ENCODE data around the gene ARID4A. TPM values are rescaled to one million over a fixed set of nuclear protein-coding genes. Genes with fewer than 3 reads are reported as not detected.

Gene ARID4A, protein sequence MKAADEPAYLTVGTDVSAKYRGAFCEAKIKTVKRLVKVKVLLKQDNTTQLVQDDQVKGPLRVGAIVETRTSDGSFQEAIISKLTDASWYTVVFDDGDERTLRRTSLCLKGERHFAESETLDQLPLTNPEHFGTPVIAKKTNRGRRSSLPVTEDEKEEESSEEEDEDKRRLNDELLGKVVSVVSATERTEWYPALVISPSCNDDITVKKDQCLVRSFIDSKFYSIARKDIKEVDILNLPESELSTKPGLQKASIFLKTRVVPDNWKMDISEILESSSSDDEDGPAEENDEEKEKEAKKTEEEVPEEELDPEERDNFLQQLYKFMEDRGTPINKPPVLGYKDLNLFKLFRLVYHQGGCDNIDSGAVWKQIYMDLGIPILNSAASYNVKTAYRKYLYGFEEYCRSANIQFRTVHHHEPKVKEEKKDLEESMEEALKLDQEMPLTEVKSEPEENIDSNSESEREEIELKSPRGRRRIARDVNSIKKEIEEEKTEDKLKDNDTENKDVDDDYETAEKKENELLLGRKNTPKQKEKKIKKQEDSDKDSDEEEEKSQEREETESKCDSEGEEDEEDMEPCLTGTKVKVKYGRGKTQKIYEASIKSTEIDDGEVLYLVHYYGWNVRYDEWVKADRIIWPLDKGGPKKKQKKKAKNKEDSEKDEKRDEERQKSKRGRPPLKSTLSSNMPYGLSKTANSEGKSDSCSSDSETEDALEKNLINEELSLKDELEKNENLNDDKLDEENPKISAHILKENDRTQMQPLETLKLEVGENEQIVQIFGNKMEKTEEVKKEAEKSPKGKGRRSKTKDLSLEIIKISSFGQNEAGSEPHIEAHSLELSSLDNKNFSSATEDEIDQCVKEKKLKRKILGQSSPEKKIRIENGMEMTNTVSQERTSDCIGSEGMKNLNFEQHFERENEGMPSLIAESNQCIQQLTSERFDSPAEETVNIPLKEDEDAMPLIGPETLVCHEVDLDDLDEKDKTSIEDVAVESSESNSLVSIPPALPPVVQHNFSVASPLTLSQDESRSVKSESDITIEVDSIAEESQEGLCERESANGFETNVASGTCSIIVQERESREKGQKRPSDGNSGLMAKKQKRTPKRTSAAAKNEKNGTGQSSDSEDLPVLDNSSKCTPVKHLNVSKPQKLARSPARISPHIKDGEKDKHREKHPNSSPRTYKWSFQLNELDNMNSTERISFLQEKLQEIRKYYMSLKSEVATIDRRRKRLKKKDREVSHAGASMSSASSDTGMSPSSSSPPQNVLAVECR
- 2.0 and 2.1 TPM in 2 replicates for total RNA-seq

DNA sequence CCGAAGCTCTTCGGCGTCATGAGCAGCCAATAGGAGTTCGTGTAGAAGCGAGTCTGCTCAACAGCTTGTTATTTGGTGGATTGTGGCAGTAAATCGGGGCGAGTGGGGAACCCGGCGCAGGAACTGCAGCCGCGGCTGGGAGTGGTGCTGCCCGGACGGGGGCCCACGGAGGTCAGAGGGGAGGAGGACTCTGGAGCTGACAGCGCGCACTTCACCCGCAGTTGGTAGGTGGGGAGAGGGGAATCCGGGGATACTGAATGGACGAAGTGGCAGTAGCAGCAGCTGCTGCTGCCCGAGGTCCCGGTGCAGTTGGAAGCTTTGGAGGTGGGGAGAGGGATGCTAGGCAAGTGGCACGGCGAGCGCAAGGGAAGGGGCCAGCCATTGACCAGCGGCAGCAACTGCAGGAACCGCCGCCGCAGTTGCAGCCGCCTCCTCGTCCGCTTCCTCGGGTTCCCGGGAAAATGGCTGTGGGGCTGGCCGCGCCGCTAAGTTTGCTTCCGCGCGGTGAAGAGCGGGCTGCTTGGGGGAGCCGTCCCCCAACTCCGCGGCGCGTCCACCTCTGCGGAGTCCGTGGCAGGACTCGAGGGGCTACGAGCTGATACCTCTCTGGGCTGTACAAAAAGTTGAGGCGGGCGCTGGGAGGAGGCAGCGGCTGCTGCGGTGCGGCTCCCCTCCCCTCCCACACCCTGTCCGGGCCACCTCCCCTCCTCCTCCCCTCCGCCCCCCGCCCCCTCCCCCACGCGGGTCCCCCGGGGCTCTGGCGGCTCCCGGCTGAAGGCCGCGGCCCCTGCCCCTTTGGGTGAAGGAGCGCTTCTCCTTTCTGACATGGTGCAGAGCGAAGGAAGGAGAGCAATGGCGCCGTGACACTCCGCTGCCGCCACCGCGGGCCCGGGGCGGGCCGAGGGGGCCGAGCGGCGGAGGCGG lies at the start of gene ARID4A:
Gene ARID4A, plus strand, starts transcription at position 79 of the 924 bp plus-strand sequence. CDS start 1,300 bp downstream, outside the sequence.

DNA sequence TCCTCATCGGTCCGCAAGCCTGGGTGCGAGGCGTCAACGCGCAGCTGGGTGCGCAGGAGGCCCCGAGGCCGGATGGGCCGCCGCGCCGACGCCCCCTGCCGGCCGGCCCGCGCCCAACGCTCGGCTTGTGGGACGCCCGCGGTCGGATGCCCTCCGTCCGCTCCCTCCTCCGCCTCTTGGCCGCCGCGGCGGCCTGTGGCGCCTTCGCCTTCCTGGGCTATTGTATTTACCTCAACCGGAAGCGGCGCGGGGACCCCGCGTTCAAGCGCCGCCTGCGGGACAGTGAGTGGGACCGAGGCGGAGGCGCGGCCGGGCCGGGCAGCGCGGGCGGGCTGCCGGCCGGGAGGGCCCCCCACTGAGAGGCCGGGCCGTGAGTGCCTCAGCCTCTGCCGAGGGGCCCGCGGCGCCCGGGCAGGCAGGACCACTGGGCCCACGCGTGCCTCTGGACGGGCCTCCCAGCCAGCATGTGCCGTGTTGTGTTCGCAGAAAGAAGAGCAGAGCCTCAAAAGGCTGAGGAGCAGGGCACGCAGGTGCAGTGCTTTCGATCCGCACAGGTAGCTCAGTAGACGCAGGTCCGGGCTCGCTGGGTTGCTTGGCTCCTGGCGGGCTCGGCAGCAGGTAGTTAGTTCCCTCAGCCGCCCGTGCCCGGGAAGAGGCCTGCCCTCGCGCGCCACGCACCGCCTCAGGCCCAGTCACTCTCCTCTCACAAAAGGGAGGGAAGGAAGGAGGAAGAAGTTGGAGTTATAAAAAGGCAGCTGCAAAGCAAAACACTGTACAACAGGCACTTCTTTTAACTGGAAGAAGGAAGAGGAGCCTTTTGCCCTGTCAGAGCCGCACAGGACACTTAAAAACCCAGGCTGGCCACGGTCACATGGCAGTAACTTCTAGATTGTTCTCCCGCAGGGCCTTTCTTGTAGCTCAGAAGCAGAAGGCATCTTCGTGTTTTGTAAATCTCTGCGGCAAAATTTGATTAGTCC lies 97.7 kb downstream of the ARID4A start, which contains the start of gene TOMM20L:
Gene TOMM20L, plus strand, starts transcription at position 119 of the 977 bp plus-strand sequence. Its CDS starts 28 bp downstream, at position 147.

Other genes starting within 250 kb of the ARID4A start
- 0.74 and 1.0 TPM in 2 replicates for gene ARMH4, start 146.3 kb upstream of the ARID4A start, total RNA-seq
- gene ACTR10, start 98.4 kb upstream of the ARID4A start, total RNA-seq, result 49.8 and 75.5 TPM in 2 replicates
- gene PSMA3, start 53.7 kb upstream of the ARID4A start, total RNA-seq, result 126 and 147 TPM in 2 replicates
- not detected in 2 replicates for gene TOMM20L, start 97.4 kb downstream of the ARID4A start, total RNA-seq
- 51.9 and 78.2 TPM in 2 replicates for gene TIMM9, start 129.0 kb downstream of the ARID4A start, total RNA-seq
- 22.6 and 26.4 TPM in 2 replicates for gene KIAA0586, start 129.2 kb downstream of the ARID4A start, total RNA-seq